Right lobe of liver (tissue), 4 donors: ENCODE measurements around the gene TFB2M.

Experiments used
- POLR2A ChIP-seq: fragments of 450-650 bp; IDR thresholded peaks from one replicate; pipeline ENCODE4 v1.6.1; 2017; ENCODE audit warnings: antibody characterized with exemption, mild to moderate bottlenecking
- TF ChIP-seq, protein P1 (sequence below), 4 donors: fragments of 200-600 bp in 3 of 4; fragments of 450-650 bp in 1 of 4; IDR thresholded peaks; one replicate each; pipeline versions ENCODE4 v1.5.1 to v1.8.0; 2016 to 2022; ENCODE audit warnings: antibody characterized with exemption in 4 of 4, mild to moderate bottlenecking in 2 of 4
- donor health status: DM: no; HTN: no; CAD: no.
- donor health status: DM: no; HTN: no; CAD: no.
- donor health status: DM: no; HTN: yes; CAD: no.

DNA sequence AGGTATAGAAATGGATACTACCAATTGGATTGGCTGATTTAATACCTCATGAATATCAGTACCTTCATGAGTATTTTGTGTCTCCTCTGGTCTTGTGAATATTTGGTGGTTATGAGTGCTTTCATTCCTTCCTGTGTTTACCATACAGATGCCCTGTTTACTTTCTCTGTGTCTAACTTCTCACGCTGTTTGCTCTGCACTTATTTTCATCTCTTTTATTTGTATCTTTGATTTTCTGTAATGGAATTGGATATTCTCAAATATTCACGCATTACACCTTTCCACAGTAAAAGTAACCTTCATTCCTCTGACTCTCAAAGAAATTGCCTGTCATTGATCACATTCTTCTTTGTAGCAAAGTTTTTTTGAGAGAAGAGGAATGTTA, 17.0 kb upstream of the TFB2M start:
- TF ChIP-seq, protein P1, sequence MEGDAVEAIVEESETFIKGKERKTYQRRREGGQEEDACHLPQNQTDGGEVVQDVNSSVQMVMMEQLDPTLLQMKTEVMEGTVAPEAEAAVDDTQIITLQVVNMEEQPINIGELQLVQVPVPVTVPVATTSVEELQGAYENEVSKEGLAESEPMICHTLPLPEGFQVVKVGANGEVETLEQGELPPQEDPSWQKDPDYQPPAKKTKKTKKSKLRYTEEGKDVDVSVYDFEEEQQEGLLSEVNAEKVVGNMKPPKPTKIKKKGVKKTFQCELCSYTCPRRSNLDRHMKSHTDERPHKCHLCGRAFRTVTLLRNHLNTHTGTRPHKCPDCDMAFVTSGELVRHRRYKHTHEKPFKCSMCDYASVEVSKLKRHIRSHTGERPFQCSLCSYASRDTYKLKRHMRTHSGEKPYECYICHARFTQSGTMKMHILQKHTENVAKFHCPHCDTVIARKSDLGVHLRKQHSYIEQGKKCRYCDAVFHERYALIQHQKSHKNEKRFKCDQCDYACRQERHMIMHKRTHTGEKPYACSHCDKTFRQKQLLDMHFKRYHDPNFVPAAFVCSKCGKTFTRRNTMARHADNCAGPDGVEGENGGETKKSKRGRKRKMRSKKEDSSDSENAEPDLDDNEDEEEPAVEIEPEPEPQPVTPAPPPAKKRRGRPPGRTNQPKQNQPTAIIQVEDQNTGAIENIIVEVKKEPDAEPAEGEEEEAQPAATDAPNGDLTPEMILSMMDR (IDR thresholded peaks at IDR 0.05), result no peak
- no peak for TF ChIP-seq POLR2A
